ENCODE data around the gene SRGN.

The SRGN gene

DNA sequence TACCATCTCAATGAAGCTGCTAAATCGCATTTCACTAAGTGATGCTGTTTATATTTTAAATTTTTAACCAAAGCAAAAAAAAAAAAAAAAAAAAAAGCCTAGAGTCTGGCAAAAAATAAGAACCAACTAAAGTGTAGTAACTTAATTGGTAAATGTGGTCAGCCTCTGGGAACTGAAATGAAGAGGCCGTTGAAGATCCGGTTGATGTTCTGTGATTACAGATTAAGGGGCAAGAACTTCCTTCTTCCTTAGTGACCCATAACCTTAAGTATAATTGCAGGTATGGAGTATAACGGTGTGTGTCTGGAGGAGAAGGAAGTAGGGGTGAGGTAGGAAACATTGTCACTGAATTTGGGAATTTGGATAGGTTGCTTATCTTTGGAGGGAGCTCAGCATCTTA, 7.7 kb upstream of the SRGN start:
- no peak overlapping the region for H3K4me3 ChIP-seq (ENCODE audit: low read depth, low read length)
- TF ChIP-seq, protein P1, sequence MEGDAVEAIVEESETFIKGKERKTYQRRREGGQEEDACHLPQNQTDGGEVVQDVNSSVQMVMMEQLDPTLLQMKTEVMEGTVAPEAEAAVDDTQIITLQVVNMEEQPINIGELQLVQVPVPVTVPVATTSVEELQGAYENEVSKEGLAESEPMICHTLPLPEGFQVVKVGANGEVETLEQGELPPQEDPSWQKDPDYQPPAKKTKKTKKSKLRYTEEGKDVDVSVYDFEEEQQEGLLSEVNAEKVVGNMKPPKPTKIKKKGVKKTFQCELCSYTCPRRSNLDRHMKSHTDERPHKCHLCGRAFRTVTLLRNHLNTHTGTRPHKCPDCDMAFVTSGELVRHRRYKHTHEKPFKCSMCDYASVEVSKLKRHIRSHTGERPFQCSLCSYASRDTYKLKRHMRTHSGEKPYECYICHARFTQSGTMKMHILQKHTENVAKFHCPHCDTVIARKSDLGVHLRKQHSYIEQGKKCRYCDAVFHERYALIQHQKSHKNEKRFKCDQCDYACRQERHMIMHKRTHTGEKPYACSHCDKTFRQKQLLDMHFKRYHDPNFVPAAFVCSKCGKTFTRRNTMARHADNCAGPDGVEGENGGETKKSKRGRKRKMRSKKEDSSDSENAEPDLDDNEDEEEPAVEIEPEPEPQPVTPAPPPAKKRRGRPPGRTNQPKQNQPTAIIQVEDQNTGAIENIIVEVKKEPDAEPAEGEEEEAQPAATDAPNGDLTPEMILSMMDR (IDR thresholded peaks at IDR 0.05; ENCODE audit: low read depth, low read length), result no peak

DNA sequence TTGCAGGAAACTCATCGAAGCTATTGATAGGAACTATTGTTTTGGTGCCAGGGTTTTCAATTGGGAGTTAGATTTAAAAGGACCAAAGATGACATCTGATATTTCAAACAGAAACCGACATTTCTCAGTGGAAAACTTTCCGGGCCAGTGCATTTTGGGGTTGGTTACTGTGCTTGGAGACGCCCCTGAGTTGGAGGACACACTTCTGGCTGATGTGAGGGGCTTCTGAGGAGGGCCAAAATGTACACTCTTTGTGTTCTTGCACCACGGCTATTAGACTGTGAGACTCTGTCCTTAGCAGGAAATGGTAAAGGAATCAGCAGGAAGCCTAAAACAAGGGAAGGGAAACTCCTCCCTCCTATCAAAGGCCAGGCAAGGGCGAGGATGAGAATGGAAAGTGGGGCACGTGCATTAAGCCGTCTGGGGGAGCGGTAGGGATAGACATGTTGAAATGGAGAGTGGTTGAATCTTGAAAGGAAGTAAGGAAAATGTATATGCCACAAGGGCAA, 1.8 kb upstream of the SRGN start:
- TF ChIP-seq, protein P1 (IDR thresholded peaks at IDR 0.05; ENCODE audit: low read depth, low read length), result no peak
- H3K4me3 ChIP-seq (ENCODE audit: low read depth, low read length), result no peak overlapping the region

DNA sequence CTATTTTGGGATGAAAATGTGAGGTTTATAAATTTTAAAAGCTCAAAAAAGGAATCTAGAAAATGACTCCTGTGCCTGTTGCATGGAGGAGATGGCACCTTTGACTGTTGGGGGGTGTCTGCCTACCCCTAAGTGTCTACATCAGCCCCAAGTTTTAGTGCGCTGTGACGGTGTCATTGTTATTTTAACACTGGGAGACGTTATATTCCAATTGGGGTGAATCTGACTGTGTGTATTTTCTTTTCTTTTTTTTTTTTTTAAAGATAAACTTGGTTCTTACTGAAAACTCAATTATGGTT, 517 bp downstream of the SRGN start:
- TF ChIP-seq, protein P1 (IDR thresholded peaks at IDR 0.05; ENCODE audit: low read depth, low read length), result no peak
- peak overlapping the region; percentile 40 for H3K4me3 ChIP-seq (ENCODE audit: low read depth, low read length)

DNA sequence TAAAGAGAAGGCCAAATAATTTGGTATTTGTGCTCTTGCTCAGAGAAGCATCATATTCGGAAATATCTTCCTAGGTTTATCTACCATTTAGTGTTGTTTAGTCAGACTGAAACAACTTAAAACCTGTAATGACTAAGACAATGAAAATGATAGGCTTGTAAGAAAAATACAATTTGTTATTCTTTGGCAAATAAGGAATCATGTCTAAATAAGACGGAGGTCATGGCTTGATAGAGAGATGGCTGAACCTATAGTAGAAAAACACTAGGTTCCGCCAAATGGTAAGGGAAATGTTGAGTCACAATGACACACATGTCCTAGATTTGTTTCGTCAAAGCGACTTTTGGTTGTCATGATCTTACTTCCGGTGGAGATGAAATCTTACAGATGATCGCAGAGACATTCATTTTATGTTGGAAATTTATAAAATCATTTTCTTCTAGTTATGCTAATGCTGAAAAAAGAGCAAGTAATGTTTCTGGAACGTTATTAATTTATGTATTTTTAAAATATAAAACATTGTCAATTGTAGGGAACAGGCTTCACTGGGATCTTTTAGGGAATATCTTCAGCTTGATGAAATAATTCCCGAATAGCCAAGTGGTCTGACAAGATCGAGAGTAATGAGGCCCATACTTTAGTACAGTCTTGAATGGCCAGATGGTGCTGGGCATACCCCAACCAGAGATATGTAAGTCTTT, 1.0 kb downstream of the SRGN start:
- H3K4me3 ChIP-seq (ENCODE audit: low read depth, low read length), result peak overlapping the region; percentile 40; the same call in 1 of the 2 replicates
- TF ChIP-seq, protein P1 (IDR thresholded peaks at IDR 0.05; ENCODE audit: low read depth, low read length), result no peak

DNA sequence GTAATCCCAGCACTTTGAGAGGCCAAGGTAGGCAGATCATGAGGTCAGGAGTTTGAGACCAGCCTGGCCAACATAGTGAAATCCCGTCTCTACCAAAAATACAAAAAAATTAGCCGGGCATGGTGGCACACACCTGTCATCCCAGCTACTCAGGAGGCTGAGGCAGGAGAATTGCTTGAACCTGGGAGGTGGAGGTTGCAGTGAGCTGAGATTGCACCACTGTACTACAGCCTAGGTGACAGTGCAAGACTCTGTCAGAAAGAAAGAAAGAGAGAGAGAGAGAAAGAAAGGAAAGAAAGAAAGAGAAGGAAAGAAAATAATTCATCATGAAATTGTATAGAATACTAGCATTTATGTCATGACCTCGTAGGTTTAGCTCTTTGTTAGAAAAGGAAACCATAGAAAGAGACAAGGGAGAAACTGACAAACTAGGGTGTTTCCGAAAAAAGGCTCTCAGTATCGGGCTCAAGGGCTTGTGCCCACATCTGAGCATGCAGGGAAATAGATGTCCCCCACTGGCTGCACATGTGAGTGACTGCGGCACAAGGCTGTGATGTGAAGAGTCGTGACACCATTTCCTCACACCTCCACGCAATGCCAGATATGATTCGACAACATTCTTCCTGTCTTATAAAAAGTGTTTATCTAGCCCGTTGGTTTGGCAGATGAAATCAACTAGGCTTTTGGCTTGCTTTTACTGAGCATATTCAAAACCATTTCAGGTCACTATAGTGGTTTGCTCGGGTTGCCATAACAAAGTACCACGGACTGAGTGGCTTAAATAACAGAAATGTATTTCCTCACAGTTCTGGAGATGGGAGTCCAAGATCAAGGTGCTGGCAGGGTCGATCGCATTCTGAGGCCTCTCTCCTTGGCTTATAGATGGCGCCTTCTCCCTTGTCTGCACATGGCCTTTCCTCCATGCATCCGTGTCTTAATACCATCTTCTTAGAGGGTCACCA, 2.0 kb downstream of the SRGN start:
- H3K4me3 ChIP-seq (ENCODE audit: low read depth, low read length), result no peak overlapping the region
- TF ChIP-seq, protein P1 (IDR thresholded peaks at IDR 0.05; ENCODE audit: low read depth, low read length), result no peak

DNA sequence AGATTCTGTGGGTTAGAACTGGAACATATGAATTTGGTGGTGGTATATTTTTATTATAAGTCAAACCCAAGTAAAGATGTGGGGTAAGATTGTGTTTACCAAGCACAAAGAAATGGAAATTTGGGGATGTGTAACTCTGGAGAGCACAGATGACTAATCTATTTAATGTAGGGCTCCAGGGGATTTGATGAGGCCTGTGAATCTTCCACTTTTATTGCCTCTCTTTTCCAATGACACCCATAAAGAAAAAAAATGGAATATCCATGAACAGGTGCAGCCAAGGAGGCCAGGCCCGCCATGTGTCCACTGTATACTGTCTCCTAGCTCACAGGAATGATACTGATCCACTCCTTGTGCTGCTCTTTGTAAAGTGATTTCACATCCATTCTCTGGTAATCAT, 2.8 kb downstream of the SRGN start:
- TF ChIP-seq, protein P1 (IDR thresholded peaks at IDR 0.05; ENCODE audit: low read depth, low read length), result no peak
- H3K4me3 ChIP-seq (ENCODE audit: low read depth, low read length), result no peak overlapping the region

All from WI38 (cell line).